DOHH2 (cell line): ENCODE data around the gene CCR2.

ENCODE experiments used
- EZH2phosphoT487 ChIP-seq: fragments of 200-600 bp; sonication (generic); IDR thresholded peaks from 2 replicates; pipeline ENCODE4 v1.6.1; 2017; ENCODE audit warnings: borderline replicate concordance, mild to moderate bottlenecking, antibody characterized with exemption, low read length, moderate library complexity, mixed read lengths
- TF ChIP-seq, protein P1 (sequence below): fragments of 200-600 bp; sonication (generic); IDR thresholded peaks from one replicate; pipeline ENCODE4 v1.5.1; 2014; ENCODE audit warnings: antibody characterized with exemption, mild to moderate bottlenecking, low read depth, low read length; ENCODE audit not compliant: poor library complexity, severe bottlenecking

DNA sequence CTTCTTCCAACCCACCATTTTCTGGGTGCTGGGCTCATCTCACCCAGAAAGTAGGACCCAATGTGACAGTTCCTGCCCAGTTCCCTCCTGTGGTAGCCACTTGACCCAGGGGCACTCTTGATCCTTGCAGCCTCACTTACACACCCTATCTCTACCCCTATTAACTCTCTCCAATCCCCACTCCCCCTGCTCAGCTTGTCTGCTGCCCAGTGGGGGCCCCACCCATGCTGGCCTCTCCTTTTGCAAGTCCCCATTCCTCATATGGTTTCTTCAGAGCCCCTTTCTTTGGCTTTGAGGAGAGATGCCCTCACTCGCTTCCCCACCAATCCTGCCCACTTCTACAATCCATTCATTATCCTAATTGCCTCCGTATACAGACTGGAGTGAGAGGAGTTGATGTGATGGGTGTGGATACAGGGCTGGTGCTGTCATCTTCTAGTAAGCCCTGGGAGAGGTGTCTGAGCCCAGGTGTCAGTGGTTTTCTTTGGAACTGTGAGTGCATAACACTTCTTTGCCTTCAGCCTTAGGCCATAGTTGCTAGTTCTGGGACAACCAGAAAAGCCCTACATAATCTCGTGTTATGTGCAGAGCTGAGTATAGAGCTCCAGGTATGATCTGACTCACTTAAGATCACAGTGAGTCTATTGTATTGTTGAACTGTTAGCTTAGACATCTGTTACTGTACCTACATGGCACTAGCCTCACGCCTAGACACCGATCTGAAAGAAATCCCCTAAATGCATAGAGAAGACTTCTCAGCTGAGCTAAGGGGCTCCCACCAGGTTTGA lies 12.0 kb downstream of the CCR2 start:
- TF ChIP-seq, protein P1, sequence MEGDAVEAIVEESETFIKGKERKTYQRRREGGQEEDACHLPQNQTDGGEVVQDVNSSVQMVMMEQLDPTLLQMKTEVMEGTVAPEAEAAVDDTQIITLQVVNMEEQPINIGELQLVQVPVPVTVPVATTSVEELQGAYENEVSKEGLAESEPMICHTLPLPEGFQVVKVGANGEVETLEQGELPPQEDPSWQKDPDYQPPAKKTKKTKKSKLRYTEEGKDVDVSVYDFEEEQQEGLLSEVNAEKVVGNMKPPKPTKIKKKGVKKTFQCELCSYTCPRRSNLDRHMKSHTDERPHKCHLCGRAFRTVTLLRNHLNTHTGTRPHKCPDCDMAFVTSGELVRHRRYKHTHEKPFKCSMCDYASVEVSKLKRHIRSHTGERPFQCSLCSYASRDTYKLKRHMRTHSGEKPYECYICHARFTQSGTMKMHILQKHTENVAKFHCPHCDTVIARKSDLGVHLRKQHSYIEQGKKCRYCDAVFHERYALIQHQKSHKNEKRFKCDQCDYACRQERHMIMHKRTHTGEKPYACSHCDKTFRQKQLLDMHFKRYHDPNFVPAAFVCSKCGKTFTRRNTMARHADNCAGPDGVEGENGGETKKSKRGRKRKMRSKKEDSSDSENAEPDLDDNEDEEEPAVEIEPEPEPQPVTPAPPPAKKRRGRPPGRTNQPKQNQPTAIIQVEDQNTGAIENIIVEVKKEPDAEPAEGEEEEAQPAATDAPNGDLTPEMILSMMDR = no peak
- TF ChIP-seq EZH2phosphoT487 = no peak
